T-helper 1 cell treated with Interleukin-12 subunit alpha and Interleukin-12 subunit beta and Interleukin-4 antibody, amounts not matched to agents 30 μg/mL and 1 μg/mL, for 36 hours (primary cell): ENCODE measurements around the gene EMD.
A peak's percentile ranks its signal among the peaks of the same experiment; 100 is the strongest.

Experiments
- H3K27ac Mint-ChIP-seq: one replicate; pipeline ENCODE4 v1.8.0; 2021; ENCODE audit warnings: mild to moderate bottlenecking, mixed read lengths
- H3K27me3 Mint-ChIP-seq: one replicate; pipeline ENCODE4 v1.8.0; 2021; ENCODE audit warnings: low read depth, mixed read lengths
- H3K36me3 Mint-ChIP-seq: one replicate; pipeline ENCODE4 v1.8.0; 2021; ENCODE audit warnings: low read depth, mixed read lengths
- H3K4me1 Mint-ChIP-seq: one replicate; pipeline ENCODE4 v1.8.0; 2021; ENCODE audit warnings: low read depth, mixed read lengths
- H3K4me3 Mint-ChIP-seq: one replicate; pipeline ENCODE4 v1.8.0; 2021; ENCODE audit warnings: mild to moderate bottlenecking, moderate library complexity, mixed read lengths
- H3K9me3 Mint-ChIP-seq: one replicate; pipeline ENCODE4 v1.8.0; 2021; ENCODE audit warnings: mixed read lengths

The EMD gene

GRCh38 chrX:154428176-154429171 lies 49.4 kb downstream of the EMD start, which contains the start of gene ATP6AP1:
Gene ATP6AP1 (plus strand): TSS chrX:154428677. CDS start chrX:154428693, 16 bp downstream.
- peak within 1 kb of the TSS; percentile 83 for H3K4me3 Mint-ChIP-seq
- H3K36me3 Mint-ChIP-seq: peaks cover 8% of the 10 kb centered on the region
- H3K9me3 Mint-ChIP-seq: no peaks in the 10 kb centered on the region
- H3K27me3 Mint-ChIP-seq: no peaks in the 10 kb centered on the region
- peak within 1 kb of the TSS; percentile 84 for H3K27ac Mint-ChIP-seq
- H3K4me1 Mint-ChIP-seq: peaks cover 21% of the 10 kb centered on the region

- no peaks in the 10 kb centered on the region for H3K9me3 Mint-ChIP-seq
- H3K4me1 Mint-ChIP-seq: peaks cover 18% of the 10 kb centered on the region
- H3K27ac Mint-ChIP-seq: no peak overlapping the region
Observed at GRCh38 chrX:154429711-154430110, 50.6 kb downstream of the EMD start.

GRCh38 chrX:154430479-154430878 lies 51.4 kb downstream of the EMD start:
- peaks cover 18% of the 10 kb centered on the region for H3K4me1 Mint-ChIP-seq
- peaks cover 8% of the 10 kb centered on the region for H3K36me3 Mint-ChIP-seq
- peak overlapping the region; percentile 9 for H3K4me3 Mint-ChIP-seq
- H3K27me3 Mint-ChIP-seq: no peaks in the 10 kb centered on the region
- no peak overlapping the region for H3K27ac Mint-ChIP-seq
- no peaks in the 10 kb centered on the region for H3K9me3 Mint-ChIP-seq

More at GRCh38 chrX:154429711-154430110, 50.6 kb downstream of the EMD start:
- Mint-ChIP-seq H3K4me3 (peak overlapping the region; percentile 83), H3K36me3 (peaks cover 8% of the 10 kb centered on the region), H3K27me3 (no peaks in the 10 kb centered on the region)

GRCh38 chrX:154430916-154431315 lies 51.8 kb downstream of the EMD start:
- Mint-ChIP-seq H3K4me1 (peaks cover 18% of the 10 kb centered on the region), H3K9me3 (no peaks in the 10 kb centered on the region), H3K27ac (no peak overlapping the region), H3K27me3 (no peaks in the 10 kb centered on the region), H3K36me3 (peaks cover 8% of the 10 kb centered on the region), H3K4me3 (peak overlapping the region; percentile 9)
